Stimulated activated naive CD4-positive, alpha-beta T cell (primary cell): ENCODE measurements around the gene PRKCB.

Experiments used
- DNase-seq, 6 experiments: peaks; one replicate each; lab custom pipeline; 2025; lab: John Stamatoyannopoulos, UW

Gene PRKCB

GRCh38 chr16:23943604-23944003, 107.8 kb downstream of the PRKCB start:
- DNase-seq = no peak

GRCh38 chr16:23944381-23944780, 108.6 kb downstream of the PRKCB start:
- no peak for DNase-seq

- no peak for DNase-seq
These were observed 109.5 kb downstream of the PRKCB start for GRCh38 chr16:23945243-23945642.

GRCh38 chr16:23947838-23948237, 112.1 kb downstream of the PRKCB start:
- DNase-seq = no peak

GRCh38 chr16:23948949-23949411, 113.2 kb downstream of the PRKCB start:
- peak; percentile 18 to 78 (median 56) for DNase-seq

GRCh38 chr16:23949630-23950290, 114.0 kb downstream of the PRKCB start:
- DNase-seq = peak; percentile 35 to 86 (median 74)

- peak in 1 of 6 experiments; percentile 35 for DNase-seq
These were observed 114.6 kb downstream of the PRKCB start for GRCh38 chr16:23950291-23950894.

GRCh38 chr16:23950898-23951297, 115.1 kb downstream of the PRKCB start:
- no peak for DNase-seq

GRCh38 chr16:23952128-23952970, 116.6 kb downstream of the PRKCB start:
- DNase-seq = peak in 2 of 6 experiments; percentile 9 to 26

- no peak for DNase-seq
These were observed 117.2 kb downstream of the PRKCB start for GRCh38 chr16:23952971-23953300.

- no peak for DNase-seq
These were observed 117.7 kb downstream of the PRKCB start for GRCh38 chr16:23953476-23953875.

GRCh38 chr16:23955088-23955487, 119.3 kb downstream of the PRKCB start:
- DNase-seq = no peak

- DNase-seq = no peak
These were observed 121.5 kb downstream of the PRKCB start for GRCh38 chr16:23957287-23957686.

- DNase-seq = no peak
These were observed 123.4 kb downstream of the PRKCB start for GRCh38 chr16:23959072-23959751.

GRCh38 chr16:23959752-23960072, 123.9 kb downstream of the PRKCB start:
- no peak for DNase-seq

- DNase-seq = peak in 3 of 6 experiments; percentile 16 to 48 (median 46)
These were observed 124.5 kb downstream of the PRKCB start for GRCh38 chr16:23960081-23960885.

- no peak for DNase-seq
These were observed 126.2 kb downstream of the PRKCB start for GRCh38 chr16:23962001-23962400.

- no peak for DNase-seq
These were observed 128.4 kb downstream of the PRKCB start for GRCh38 chr16:23964136-23964535.

- no peak for DNase-seq
These were observed 129.5 kb downstream of the PRKCB start for GRCh38 chr16:23965137-23965733.

- no peak for DNase-seq
These were observed 131.0 kb downstream of the PRKCB start for GRCh38 chr16:23966597-23967394.
